GM18870 (cell line): ENCODE measurements around the gene FER.
"Not testable (repeated sequence)": the region's sequence is repeated elsewhere in the genome, so short reads cannot be mapped to it uniquely, and the experiment has no call there.

Experiments used
- ATAC-seq: cut with Tn5 transposase; IDR thresholded peaks from one replicate; pipeline ENCODE4 v1.9.1; 2021; ENCODE audit warnings: moderate library complexity; ENCODE audit not compliant: unreplicated experiment

The FER gene

DNA sequence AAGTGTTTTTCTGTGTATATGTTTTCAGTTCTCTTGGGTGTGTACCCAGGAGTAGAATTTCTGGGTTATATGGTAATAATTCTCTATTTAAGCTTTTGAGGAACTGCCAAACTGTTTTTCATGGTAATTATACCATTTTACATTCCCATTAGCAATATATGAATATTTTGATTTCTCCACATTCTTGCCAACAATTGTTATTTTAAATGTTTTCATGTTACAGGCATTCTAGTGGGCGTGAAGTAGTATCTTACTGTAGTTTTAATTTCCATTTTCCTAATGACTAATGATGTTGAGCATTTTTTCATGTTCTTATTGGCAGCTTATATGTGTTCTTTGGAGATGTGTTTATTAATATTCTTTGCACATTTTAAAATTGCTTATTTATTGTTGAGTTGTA lies 199.5 kb downstream of the FER start:
- no peak for ATAC-seq

DNA sequence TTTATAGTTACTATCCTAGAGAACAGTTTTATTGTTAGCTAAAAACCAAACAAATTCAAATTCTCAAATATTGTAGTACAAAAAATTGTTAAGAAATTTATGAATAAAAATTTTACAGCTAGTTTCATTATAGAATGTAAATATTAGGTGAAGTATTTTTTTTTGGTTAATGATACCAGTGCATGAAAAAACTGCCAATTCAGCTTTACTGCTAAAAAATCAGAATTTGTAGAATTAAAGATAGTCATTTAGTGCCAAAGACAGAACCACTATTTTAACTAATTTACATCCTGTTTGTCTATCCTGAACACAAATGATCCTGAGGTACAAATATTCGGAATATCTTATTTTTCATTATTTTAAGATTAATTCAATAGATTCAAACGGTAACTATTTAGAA lies 202.6 kb downstream of the FER start:
- no peak for ATAC-seq

DNA sequence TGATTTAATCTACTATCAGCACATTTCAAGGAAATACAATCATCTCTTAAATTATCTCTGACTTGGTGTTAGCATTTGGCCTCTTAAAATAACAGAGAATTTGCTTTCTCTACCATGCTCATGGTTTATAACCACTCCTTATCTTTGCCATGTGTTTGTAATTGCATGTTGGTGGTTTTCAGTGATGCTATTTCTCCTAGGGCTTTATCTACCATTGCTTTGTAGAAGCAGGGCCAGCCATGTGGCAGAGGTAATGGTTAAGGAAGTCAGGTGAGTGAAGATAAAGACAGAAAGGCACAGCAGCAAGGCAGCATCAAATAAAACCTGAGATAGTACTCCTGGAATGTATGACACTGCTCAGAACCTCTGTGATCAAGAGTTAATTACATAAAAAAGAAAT lies 206.2 kb downstream of the FER start:
- ATAC-seq = no peak

DNA sequence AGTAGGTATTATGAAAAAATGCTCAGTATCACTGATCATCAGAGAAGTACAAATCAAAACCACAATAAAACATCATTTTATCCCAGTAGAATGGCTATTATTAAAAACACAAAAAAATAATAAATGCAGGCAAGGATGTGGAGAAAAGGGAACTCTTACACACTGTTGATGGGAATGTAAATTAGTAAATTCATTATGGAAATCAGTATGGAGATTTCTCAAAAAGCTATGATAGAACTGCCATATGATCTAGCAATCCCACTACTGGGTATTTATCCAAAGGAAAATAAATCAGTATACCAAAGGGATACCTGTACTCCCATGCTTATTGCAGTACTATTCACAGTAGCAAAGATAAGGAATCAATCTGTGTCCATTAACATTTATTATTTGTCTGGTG lies 209.6 kb downstream of the FER start:
- ATAC-seq = no peak

DNA sequence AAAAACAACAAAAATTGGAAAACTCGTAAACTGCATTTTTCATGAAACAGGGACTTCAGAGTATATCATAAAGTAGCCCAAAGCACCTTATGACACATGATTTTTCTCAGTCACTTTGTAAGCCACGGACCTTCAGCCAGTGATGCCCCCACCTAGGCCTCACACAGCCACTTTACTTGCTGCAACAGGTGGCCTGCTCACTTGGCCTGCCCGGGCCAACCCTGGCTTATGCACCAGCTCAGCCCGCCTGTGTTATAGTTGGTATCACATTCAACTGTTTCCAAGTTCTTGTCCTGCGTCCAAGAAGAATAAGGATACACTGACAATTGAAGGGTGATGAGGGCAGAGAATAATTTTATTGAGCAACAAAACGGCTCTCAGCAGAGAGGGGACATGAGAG lies 219.2 kb downstream of the FER start:
- ATAC-seq = no peak

DNA sequence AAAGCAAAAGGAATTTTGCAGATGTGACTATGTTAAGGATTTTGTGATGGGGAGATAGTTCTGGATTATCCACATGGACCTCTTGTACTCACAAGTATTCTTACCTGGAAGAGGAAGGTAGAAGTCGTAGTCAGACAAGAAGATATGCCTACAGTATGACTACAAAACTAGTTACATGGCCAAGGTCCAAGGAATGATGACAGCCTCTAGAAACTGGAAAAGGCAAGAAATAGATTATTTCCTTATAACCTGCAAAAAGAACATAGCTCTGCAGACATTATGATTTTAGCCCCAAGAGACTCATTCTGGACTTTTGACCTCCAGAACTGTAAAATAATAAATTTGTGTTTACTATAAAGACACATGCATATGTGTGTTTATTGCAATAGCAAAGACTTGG lies 226.9 kb downstream of the FER start:
- no peak for ATAC-seq

DNA sequence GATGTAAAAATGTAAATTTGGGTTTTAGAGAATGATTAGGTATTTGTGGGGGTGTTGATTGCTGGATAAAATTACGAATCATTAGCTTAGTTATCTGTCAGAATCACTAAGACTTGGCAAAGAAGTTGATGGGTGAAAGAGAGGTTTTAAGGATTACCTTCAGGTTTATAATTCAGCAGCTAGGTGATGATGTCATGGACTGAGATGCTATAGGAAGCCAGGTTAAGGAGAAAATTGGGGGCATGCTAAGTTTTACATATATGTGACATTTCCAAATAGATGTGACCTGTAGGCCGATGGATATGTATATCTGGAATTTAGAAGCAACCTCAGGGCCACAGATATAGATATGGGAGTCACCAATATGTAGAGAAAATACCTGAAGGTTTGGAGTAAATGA lies 228.0 kb downstream of the FER start:
- no peak for ATAC-seq

DNA sequence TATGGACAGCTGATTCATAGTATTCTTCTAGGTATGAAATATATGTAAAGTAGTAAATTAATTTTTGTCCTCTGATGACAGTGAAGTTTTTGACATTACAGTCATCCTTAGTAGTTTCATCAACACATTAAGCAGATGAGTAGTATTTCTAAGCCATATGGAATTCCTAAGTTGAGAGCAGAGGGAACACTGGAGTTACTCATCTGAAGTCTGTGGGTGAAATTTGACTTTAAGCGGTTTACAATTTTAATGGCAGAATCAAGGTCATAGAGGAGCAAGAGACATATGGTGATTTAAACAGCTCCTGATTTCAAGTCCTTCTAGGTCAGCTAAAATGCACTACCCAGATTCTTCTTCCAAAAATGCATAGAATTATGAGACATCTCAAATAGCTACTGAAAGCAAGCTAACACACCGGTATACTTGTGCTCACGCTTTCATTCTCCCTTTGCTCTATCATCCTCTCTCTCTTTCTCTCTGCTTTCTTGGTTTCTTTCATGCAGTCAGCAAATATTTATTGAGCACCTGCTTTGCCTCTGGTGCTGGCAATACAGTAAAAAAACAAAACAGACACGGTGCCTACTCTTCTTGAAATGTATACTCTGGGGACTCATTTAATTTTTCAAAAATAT lies 235.9 kb downstream of the FER start:
- ATAC-seq = no peak

DNA sequence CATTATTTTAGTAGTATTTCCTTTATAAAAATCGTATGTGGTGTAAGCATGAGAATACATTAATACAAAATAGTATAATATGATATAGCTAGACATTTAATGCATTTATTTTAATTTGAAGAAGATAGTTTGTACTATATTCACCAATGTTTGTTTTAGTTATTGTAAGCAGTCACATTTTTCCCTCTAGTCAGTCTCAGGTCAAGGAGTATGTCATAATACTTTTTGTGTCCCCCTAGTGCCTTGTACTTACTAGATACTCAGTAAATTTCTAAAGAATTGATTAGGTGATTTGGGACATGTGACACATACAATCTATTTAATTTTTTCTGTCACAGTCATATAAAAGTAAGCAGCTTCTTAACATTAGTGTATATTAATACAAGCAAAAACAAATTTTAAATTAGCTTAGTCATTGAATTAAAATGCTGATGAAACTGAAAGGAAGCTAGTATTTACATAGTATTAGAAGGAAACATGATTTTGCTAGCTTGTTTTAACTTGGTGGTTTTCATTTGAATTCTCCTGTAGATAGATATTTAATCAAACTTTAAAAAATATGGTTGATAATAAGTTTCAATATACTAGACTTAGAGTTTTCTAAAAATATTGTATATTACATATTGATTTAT lies 242.2 kb downstream of the FER start:
- ATAC-seq = no peak

DNA sequence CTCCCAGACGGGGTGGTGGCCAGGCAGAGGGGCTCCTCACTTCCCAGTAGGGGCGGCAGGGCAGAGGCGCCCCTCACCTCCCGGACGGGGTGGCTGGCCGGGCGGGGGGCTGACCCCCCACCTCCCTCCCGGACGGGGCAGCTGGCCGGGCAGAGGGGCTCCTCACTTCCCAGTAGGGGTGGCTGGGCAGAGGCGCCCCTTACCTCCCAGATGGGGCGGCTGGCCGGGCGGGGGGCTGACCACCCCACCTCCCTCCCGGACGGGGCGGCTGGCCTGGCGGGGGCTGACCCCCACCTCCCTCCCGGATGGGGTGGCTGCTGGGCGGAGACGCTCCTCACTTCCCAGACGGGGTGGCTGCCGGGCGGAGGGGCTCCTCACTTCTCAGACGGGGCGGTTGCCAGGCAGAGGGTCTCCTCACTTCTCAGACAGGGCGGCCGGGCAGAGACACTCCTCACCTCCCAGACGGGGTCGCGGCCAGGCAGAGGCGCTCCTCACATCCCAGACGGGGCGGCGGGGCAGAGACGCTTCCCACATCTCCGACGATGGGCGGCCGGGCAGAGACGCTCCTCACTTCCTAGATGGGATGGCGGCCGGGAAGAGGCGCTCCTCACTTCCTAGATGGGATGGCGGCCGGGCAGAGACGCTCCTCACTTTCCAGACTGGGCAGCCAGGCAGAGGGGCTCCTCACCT lies 244.8 kb downstream of the FER start:
- not testable (repeated sequence) for ATAC-seq

DNA sequence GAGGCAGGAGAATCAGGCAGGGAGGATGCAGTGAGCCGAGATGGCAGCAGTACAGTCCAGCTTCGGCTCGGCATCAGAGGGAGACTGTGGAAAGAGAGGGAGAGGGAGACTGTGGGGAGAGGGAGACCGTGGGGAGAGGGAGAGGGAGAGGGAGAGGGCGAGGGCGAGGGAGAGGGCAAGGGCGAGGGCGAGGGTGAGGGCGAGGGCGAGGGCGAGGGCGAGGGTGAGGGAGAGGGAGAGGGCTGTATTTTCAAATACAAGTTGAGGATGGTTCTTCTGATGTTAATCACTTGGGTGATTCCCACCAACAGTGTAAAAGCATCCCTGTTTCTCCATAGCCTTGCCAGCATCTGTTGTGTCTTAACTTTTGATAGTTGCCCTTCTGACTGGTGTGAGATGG lies 245.7 kb downstream of the FER start:
- not testable (repeated sequence) for ATAC-seq

DNA sequence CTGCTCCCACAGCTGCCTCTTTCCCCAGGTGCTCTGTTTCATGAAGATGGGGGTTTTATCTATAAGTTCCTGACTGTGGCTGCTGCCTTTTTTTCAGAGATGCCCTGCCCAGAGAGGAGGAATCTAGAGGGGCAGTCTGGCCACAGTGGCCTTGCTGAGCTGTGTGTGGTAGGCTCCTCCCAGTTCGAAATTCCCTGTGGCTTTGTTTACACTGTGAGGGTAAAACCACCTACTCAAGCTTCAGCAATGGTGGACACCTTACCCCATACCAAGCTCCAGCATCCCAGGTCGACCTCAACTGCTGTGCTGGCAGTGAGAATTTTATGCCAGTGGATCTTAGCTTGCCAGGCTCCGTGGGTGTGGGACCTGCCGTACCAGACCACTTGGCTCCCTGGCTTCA lies 250.0 kb downstream of the FER start:
- no peak for ATAC-seq

DNA sequence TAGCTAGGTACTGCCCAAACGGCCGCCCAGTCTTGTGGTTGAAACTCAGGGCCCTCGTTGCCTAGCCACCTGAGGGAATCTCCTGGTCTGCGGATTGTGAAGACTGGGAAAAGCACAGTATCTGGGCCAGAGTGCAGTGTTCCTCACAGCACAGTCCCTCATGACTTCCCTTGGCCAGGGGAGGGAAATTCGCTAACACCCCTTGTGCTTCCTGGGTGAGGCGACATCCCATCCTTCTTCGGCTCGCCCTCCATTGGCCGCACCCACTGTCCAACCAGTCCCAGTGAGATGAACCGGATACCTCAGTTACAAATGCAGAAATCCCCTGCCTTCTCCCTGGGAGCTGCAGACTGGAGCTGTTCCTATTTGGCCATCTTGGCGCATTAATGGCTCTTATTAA lies 250.5 kb downstream of the FER start:
- no peak for ATAC-seq

DNA sequence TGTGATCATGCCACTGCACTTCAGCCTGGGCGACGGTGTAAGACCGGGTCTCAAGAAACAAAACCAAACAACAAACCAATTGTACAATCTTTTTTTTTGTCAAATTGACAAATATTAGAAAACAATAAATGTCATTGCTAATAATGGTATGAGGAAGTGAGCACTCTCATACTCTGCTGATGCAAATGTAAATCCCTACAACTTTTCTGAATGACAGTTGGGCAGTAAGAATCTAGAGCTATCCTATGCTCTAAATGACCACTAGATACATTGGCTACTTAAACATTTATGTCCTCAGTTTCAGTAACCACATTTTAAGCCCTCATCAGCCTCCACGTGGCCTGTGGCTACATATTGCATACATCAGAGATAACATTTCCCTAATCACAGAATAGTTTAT lies 256.2 kb downstream of the FER start:
- no peak for ATAC-seq

DNA sequence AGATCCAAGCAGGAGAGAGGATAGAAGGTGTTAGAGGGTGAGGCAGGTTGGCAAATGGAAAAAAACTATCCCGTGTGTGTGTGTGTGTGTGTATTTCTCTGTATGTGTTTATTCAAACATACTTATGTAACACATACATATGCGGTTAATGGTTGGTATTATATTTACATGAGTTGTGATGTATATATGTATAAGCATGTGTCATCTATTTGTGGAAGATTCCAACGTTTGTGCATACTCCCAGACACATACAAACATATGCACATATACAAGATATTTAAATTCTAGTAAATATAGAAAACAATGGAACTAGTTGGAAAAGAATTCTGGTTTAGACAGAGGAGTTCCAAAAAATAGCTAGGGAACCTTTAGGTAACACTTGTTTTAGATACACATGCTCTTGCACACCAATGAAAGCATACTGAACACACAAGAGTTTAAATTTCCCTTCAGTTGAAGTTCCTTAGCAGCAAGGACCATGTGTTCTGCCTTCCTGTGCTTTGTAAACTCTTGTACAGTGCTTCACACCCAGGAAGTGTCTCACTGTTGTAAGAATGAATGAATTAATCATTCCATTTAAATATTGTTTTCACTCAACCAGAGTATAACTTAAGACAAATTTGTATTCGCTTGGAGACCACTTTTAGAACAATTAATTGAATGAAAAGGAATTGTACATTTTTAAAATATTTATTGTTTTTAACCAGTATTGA lies 257.8 kb downstream of the FER start:
- no peak for ATAC-seq

DNA sequence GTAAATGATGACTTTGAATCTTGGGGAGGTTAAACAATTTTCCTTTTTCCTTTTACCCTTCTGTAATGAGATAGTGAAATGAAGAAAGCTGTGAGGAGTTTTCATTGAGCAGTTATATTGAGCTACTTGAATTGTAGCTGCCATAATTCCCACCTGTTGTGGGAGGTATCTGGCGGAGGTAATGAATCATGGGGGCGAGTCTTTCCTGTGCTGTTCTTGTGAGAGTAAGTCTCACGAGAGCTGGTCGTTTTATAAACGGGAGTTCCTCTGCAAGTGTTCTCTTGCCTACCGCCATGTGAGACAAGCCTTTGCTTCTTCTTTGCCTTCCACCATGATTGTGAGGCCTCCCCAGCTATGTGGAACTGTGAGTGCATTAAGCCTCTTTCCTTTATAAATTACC lies 258.4 kb downstream of the FER start:
- ATAC-seq = no peak

DNA sequence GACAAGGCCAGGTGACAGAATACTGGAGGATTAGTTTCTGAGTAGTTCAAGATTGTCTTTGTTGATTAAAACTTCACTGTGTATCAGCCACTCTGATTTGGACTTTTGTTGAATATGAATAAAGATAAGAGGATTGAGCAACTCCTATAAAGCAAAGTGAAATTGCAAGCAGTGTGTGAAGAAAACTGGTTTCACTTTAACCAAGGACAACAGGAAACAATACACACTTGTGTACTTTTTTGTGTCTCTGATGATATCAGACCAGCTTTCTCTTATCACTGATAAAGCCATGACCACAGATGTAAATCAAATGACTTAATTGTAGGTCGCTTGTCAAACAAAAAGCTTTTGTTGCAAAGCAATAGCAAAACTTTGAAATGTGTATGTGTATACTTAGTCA lies 268.6 kb downstream of the FER start:
- no peak for ATAC-seq

DNA sequence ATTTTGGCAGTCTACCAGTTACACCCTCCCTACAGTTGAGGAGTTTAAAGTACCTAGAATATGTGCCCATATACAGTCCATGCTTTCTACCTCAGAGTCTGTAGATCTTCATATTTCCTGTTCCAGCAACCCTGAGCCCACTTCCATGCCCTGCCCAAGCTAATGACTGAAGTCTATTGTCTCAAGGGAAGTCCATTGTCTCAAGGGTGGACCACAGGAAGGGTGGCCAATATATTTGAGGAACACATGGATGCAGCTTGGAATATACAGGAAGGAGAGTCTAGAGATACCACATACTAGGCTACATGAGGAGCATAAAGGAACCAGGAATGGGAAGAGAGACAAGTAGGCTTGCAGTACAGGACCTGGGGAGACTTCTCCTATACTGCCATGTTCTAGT lies 274.4 kb downstream of the FER start:
- no peak for ATAC-seq

DNA sequence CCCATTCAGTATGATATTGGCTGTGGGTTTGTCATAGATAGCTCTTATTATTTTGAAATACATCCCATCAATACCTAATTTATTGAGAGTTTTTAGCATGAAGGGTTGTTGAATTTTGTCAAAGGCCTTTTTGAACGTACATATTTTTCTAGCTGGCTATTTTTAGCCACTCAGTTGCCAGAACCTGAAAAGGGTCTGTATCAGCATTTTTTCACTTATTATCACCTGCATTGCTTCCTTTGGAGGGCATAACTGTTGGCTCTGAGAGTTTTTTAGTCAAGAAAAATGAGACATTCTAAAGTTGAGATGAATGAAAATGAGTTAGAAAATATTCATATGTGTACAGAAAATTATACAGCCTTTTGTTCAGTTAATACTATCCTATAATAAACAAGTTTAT lies 278.0 kb downstream of the FER start:
- ATAC-seq = not testable (repeated sequence)

DNA sequence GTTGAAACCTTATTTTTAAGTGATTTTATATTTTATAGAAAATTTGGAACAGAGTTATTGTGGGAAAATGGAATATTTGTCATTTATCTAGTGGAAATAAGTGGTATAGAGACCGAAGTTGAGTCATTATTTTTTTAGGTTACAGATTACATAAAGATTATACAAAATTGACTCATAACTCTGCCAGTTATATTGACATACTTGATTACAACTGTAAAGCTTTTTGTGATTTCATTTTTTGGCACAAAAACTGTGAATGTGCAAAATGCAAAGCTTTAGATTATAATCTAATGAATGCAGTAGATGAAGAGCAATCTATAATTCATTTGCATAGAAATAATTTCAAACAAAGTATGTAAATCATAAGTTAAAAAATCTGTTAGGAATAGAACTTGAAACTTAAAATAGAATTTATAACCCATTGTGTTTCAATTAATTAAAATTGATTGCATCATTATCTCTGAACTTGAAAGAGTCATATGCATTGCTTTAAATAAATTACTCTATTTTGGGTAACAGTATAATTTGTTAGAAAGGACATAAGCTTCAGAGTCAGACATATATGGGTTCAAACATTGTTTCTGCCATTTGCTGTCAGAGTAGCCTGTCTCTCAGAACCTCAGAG lies 280.4 kb downstream of the FER start:
- no peak for ATAC-seq

DNA sequence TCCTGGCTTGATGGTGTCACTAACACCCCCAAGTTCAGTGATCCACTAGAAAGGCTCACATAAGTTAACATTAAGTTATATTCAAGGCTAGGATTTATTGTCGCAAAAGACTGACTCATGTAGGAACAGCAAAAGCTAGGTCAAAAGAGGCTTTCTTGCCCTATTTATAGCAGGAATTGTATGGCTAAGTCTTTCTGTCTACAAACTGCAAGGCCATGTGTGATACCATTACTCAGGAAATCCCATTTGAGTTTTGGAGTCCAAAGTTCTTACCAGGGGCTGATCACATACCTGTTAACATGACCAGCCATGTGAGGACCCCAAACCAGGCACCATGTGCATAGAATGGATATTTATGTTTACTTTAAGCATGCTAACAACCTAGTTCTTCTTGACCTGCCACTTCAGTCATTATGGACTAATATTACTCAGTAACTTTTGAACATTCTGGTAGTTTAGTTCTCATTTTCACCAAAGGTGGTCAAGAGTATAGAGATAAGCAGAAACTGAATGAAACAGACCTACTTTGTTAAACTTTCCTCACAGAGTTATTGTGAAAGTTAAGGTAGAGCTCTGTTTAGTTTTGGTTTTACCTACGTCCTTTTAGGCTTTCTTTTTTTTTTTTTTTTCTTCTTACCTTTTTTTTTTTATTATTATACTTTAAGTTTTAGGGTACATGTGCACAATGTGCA lies 281.1 kb downstream of the FER start:
- peak; percentile 80 for ATAC-seq
